Duodenal mucosa (tissue), 2 donors: Measurements from ENCODE around the gene GNAI1.

Experiments
- H3K27ac ChIP-seq: one replicate; pipeline ENCODE4 v1.7.0; 2013; ENCODE audit warnings: low read depth, low read length
- H3K27me3 ChIP-seq, 2 donors: one replicate each; pipeline ENCODE4 v1.7.0; 2013; ENCODE audit warnings: low read length in 2 of 2, control low read depth in 1 of 2; ENCODE audit not compliant: insufficient read depth in 2 of 2, control insufficient read depth in 1 of 2
- H3K36me3 ChIP-seq, 2 donors: one replicate each; pipeline ENCODE4 v1.7.0; 2013; ENCODE audit warnings: low read length in 2 of 2, control low read depth in 1 of 2; ENCODE audit not compliant: insufficient read depth in 2 of 2, control insufficient read depth in 1 of 2
- H3K4me1 ChIP-seq, 2 donors: one replicate each; pipeline ENCODE4 v1.7.0; 2013; ENCODE audit warnings: low read length in 2 of 2, control low read depth in 1 of 2; ENCODE audit not compliant: insufficient read depth in 2 of 2, control insufficient read depth in 1 of 2
- H3K4me3 ChIP-seq, 2 donors: one replicate each; pipeline ENCODE4 v1.7.0; 2013; ENCODE audit warnings: low read length in 2 of 2, low read depth in 1 of 2
- H3K9ac ChIP-seq, 2 donors: one replicate each; pipeline ENCODE4 v1.7.0; 2013; ENCODE audit warnings: low read length in 2 of 2, low read depth in 1 of 2
- H3K9me3 ChIP-seq, 2 donors: one replicate each; pipeline ENCODE4 v1.7.0; 2013; ENCODE audit warnings: low read length in 2 of 2, control low read depth in 1 of 2; ENCODE audit not compliant: control insufficient read depth in 1 of 2

The GNAI1 gene

GRCh38 chr7:80183900-80184685 lies 49.5 kb downstream of the GNAI1 start:
- H3K27ac ChIP-seq = no peak overlapping the region

GRCh38 chr7:80184693-80185092 lies 50.1 kb downstream of the GNAI1 start:
- no peak overlapping the region for H3K9ac ChIP-seq

More at GRCh38 chr7:80183900-80184685, 49.5 kb downstream of the GNAI1 start:
- Histone ChIP-seq H3K36me3 (no peaks in the 10 kb centered on the region), H3K4me1 (no peaks in the 10 kb centered on the region), H3K27me3 (no peaks in the 10 kb centered on the region), H3K4me3 (no peak overlapping the region), H3K9me3 (no peaks in the 10 kb centered on the region), H3K9ac (no peak overlapping the region)

GRCh38 chr7:80185571-80185970 lies 50.9 kb downstream of the GNAI1 start:
- Histone ChIP-seq H3K9me3 (no peaks in the 10 kb centered on the region), H3K4me1 (no peaks in the 10 kb centered on the region), H3K27me3 (no peaks in the 10 kb centered on the region), H3K36me3 (no peaks in the 10 kb centered on the region), H3K4me3 (no peak overlapping the region), H3K27ac (no peak overlapping the region), H3K9ac (no peak overlapping the region)

More at GRCh38 chr7:80184693-80185092, 50.1 kb downstream of the GNAI1 start:
- no peak overlapping the region for H3K27ac ChIP-seq
- no peaks in the 10 kb centered on the region for H3K9me3 ChIP-seq
- no peaks in the 10 kb centered on the region for H3K4me1 ChIP-seq
- H3K27me3 ChIP-seq = no peaks in the 10 kb centered on the region
- H3K36me3 ChIP-seq = no peaks in the 10 kb centered on the region
- H3K4me3 ChIP-seq = no peak overlapping the region

- no peak overlapping the region for H3K27ac ChIP-seq
- no peak overlapping the region for H3K4me3 ChIP-seq
- H3K9ac ChIP-seq = no peak overlapping the region
- H3K9me3 ChIP-seq = no peaks in the 10 kb centered on the region
- H3K36me3 ChIP-seq = no peaks in the 10 kb centered on the region
- H3K27me3 ChIP-seq = no peaks in the 10 kb centered on the region
- H3K4me1 ChIP-seq = no peaks in the 10 kb centered on the region
Observed at GRCh38 chr7:80186721-80187120, 52.1 kb downstream of the GNAI1 start.

GRCh38 chr7:80187279-80187678 lies 52.6 kb downstream of the GNAI1 start:
- H3K4me3 ChIP-seq = no peak overlapping the region
- no peak overlapping the region for H3K9ac ChIP-seq
- H3K4me1 ChIP-seq = no peaks in the 10 kb centered on the region
- H3K27me3 ChIP-seq = no peaks in the 10 kb centered on the region
- H3K27ac ChIP-seq = no peak overlapping the region
- no peaks in the 10 kb centered on the region for H3K36me3 ChIP-seq
- H3K9me3 ChIP-seq = no peaks in the 10 kb centered on the region

- Histone ChIP-seq H3K27ac (no peak overlapping the region), H3K27me3 (no peaks in the 10 kb centered on the region), H3K4me3 (no peak overlapping the region), H3K36me3 (no peaks in the 10 kb centered on the region), H3K4me1 (no peaks in the 10 kb centered on the region), H3K9me3 (no peaks in the 10 kb centered on the region), H3K9ac (no peak overlapping the region)
Observed at GRCh38 chr7:80187727-80188126, 53.1 kb downstream of the GNAI1 start.

- no peak overlapping the region for H3K9ac ChIP-seq
- H3K4me1 ChIP-seq = no peaks in the 10 kb centered on the region
- H3K27ac ChIP-seq = no peak overlapping the region
- no peaks in the 10 kb centered on the region for H3K36me3 ChIP-seq
- H3K9me3 ChIP-seq = no peaks in the 10 kb centered on the region
- H3K27me3 ChIP-seq = no peaks in the 10 kb centered on the region
- no peak overlapping the region for H3K4me3 ChIP-seq
Observed at GRCh38 chr7:80189638-80190037, 55.0 kb downstream of the GNAI1 start.

GRCh38 chr7:80197627-80198026 lies 63.0 kb downstream of the GNAI1 start:
- Histone ChIP-seq H3K4me1 (no peaks in the 10 kb centered on the region), H3K4me3 (no peak overlapping the region), H3K9ac (no peak overlapping the region), H3K27me3 (no peaks in the 10 kb centered on the region), H3K27ac (no peak overlapping the region), H3K36me3 (peaks cover 0 to 4% of the 10 kb centered on the region in 2 donors), H3K9me3 (no peaks in the 10 kb centered on the region)

GRCh38 chr7:80199051-80199450 lies 64.4 kb downstream of the GNAI1 start:
- H3K27me3 ChIP-seq = no peaks in the 10 kb centered on the region
- no peak overlapping the region for H3K9ac ChIP-seq
- H3K4me3 ChIP-seq = no peak overlapping the region
- H3K36me3 ChIP-seq = peaks cover 0 to 4% of the 10 kb centered on the region in 2 donors
- H3K9me3 ChIP-seq = no peaks in the 10 kb centered on the region
- H3K4me1 ChIP-seq = no peaks in the 10 kb centered on the region
- no peak overlapping the region for H3K27ac ChIP-seq

- peaks cover 2% of the 10 kb centered on the region in 2 donors for H3K36me3 ChIP-seq
- no peak overlapping the region for H3K4me3 ChIP-seq
- no peak overlapping the region for H3K9ac ChIP-seq
- no peaks in the 10 kb centered on the region for H3K9me3 ChIP-seq
- no peak overlapping the region for H3K27ac ChIP-seq
- H3K27me3 ChIP-seq = no peaks in the 10 kb centered on the region
- H3K4me1 ChIP-seq = no peaks in the 10 kb centered on the region
Observed at GRCh38 chr7:80204454-80204853, 69.8 kb downstream of the GNAI1 start.
